GM15510 (cell line): ENCODE results near the gene MMP28.
A peak's percentile ranks its signal among the peaks of the same experiment; 100 is the strongest.

ENCODE experiments used
- POLR2A ChIP-seq: IDR thresholded peaks from 3 replicates; pipeline ENCODE4 v1.6.1; 2011; ENCODE audit warnings: borderline replicate concordance; ENCODE audit not compliant: insufficient read length; ENCODE audit errors: extremely low read depth

The MMP28 gene

DNA sequence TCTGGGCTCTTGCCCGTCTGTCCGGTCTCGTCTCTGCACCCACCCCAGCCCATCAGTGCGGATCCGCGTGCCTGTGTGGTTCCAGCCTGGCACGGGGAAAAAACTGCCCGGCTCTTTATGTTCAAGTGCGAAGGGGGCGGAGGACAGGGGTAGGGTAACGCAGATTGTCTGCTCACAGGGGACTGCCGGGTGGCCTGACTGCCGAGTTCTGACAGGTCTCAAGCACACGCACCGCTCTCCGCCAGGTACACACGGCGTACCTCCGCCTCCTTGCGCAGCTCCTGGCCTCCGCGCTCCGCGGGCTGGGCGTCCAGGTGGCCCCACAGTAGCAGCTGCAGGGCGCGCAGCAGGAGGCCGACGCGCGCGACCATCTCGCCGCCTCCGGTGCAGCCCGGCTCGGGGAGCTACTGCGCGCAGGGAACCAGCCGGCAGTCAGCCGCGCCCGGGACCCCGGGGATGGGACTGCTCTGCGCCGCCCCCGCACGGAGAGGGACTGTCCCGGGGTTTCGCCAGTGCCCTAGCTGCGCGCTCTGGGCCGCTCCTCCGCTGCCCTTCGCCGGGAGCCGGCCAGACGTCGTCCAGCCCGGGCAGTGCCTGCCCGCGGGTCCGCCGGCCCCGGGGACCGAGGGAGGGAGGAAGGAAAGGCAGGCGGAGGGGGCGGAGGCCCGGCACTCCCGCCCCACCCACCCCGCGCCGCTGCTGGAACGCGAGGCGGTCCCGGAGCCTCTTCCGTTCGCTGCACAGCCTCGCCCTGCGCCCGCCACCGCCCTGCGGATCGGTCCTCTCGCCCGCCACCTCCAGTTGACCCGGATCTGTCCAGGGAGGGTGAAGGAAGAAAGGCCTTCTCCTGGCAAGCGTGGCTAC lies at the start of gene MMP28:
MMP28 (minus strand) TSS at position 635 of the 864 bp plus-strand sequence; CDS start at position 371, 264 bp downstream.
- no peak for TF ChIP-seq POLR2A

DNA sequence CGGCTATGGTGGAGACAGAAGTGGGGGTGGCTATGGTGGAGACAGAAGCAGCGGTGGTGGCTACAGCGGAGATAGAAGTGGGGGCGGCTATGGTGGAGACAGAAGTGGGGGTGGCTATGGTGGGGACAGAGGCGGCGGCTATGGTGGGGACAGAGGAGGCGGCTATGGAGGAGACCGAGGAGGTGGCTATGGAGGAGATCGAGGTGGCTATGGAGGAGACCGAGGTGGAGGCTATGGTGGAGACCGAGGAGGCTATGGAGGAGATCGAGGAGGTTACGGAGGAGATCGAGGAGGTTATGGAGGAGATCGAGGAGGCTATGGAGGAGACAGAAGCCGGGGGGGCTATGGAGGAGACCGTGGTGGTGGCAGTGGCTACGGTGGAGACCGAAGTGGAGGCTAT lies 49.1 kb upstream of the MMP28 start:
- TF ChIP-seq POLR2A: no peak

- TF ChIP-seq POLR2A: no peak
These were observed 48.3 kb upstream of the MMP28 start for GRCh38 chr17:35843698-35844097.

DNA sequence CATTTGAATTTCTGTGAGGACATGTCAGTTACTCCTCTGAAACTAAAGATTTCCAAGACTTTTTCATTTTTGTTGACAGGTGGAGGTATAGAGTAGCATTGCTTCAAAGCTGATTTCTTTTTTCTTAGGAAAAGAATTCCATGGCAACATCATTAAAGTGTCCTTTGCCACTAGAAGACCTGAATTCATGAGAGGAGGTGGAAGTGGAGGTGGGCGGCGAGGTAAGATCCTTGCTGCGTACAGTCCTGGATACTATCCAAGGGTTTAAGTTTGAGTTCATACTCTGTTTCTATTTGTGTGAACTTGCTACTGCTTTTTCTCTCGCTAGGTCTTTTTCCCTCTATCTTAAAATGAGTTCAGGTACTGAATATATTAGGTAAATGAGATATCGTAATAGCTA lies 46.8 kb upstream of the MMP28 start:
- TF ChIP-seq POLR2A: no peak

- TF ChIP-seq POLR2A: no peak
These were observed 46.1 kb upstream of the MMP28 start for GRCh38 chr17:35841505-35841904.

DNA sequence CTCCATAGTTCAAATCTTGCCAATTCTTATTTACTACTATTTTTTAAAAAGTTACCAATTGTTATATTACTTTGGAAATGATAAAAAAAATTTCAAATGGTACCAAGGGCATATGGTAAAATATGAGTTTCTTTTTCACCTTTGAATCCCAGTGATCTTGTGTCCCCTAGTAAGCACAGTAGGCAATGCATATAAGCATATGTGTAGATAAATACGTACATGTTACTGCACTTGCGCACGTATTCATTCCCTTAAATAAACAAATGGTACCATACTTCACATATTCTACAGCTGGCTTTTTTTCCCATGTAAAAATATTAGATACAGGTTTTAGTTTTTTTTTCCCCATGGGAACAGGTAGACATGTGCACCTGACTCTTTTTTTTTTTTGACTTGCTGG lies 45.7 kb upstream of the MMP28 start:
- no peak for TF ChIP-seq POLR2A

- no peak for TF ChIP-seq POLR2A
These were observed 29.8 kb upstream of the MMP28 start for GRCh38 chr17:35825206-35825605.

GRCh38 chr17:35821308-35821707 lies 25.9 kb upstream of the MMP28 start:
- TF ChIP-seq POLR2A: no peak

GRCh38 chr17:35819455-35819854 lies 24.0 kb upstream of the MMP28 start:
- no peak for TF ChIP-seq POLR2A

GRCh38 chr17:35817196-35817595 lies 21.8 kb upstream of the MMP28 start:
- TF ChIP-seq POLR2A: no peak

- TF ChIP-seq POLR2A: no peak
These were observed 21.3 kb upstream of the MMP28 start for GRCh38 chr17:35816723-35817122.

- no peak for TF ChIP-seq POLR2A
These were observed 17.0 kb upstream of the MMP28 start for GRCh38 chr17:35812456-35812855.

- no peak for TF ChIP-seq POLR2A
These were observed 16.3 kb upstream of the MMP28 start for GRCh38 chr17:35811759-35812158.

- TF ChIP-seq POLR2A: no peak
These were observed 14.5 kb upstream of the MMP28 start for GRCh38 chr17:35809855-35810461.

- peak; percentile 99 for TF ChIP-seq POLR2A
These were observed 13.8 kb upstream of the MMP28 start, which contains the start of gene TAF15 for GRCh38 chr17:35808962-35809854. Gene TAF15 (plus strand): TSS chr17:35809484. CDS start chr17:35809570, 86 bp downstream.
